GM12891 (cell line): ENCODE results near the gene VEZT.

Source experiments
- PAX5 ChIP-seq: IDR thresholded peaks from 2 replicates; pipeline ENCODE4 v1.6.1; 2011; ENCODE audit warnings: low read length, moderate library complexity, mild to moderate bottlenecking; ENCODE audit not compliant: insufficient read depth, severe bottlenecking
- POLR2A ChIP-seq: IDR thresholded peaks from 2 replicates; pipeline ENCODE4 v1.6.1; 2011; ENCODE audit warnings: low read depth, low read length, control low read depth
- POLR2AphosphoS5 ChIP-seq: IDR thresholded peaks from 2 replicates; pipeline ENCODE4 v1.6.1; 2011; ENCODE audit warnings: low read depth, low read length, control low read depth
- POU2F2 ChIP-seq: IDR thresholded peaks from 2 replicates; pipeline ENCODE4 v1.6.1; 2011; ENCODE audit warnings: low read depth, mild to moderate bottlenecking, control low read depth, low read length, moderate library complexity
- SPI1 ChIP-seq: IDR thresholded peaks from 2 replicates; pipeline ENCODE4 v1.6.1; 2011; ENCODE audit warnings: low read depth, low read length, control low read depth
- TAF1 ChIP-seq: IDR thresholded peaks from 2 replicates; pipeline ENCODE4 v1.6.1; 2011; ENCODE audit warnings: low read depth, low read length, control low read depth

- TF ChIP-seq POLR2A = no peak
- no peak for TF ChIP-seq POLR2AphosphoS5
- peak; percentile 32; the same call in 1 of the 2 replicates for TF ChIP-seq POU2F2
- no peak for TF ChIP-seq PAX5
- no peak for TF ChIP-seq TAF1
- no peak for TF ChIP-seq SPI1
Observed at GRCh38 chr12:95204141-95204866, 13.3 kb upstream of the VEZT start.
